ENCODE measurements around the gene CDK5RAP3.

The CDK5RAP3 gene

GRCh38 chr17:48026502-48027321, 55.8 kb downstream of the CDK5RAP3 start:
- FAIRE-seq = no peak

GRCh38 chr17:48027322-48027981, 56.5 kb downstream of the CDK5RAP3 start:
- no peak for FAIRE-seq

DNA sequence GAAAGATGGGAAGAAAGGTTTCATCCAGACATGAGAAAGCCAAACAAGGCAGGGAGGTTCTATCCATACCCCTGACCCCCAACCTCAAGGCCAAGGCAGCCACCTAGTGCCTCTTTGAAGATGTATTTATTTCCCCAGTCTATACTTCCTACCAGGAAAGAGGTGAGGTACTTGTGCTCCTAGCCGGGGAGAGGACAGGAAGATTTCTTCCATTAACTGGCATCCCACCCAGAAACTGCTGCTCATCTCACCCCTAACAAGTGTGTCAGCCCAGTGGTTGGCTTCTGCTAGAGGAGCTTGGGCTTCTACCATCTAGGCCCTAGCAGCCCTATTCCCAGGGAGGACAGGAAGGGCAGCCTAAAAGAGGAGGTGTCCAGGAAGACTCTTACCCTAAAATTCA, 57.8 kb downstream of the CDK5RAP3 start:
- FAIRE-seq = no peak

DNA sequence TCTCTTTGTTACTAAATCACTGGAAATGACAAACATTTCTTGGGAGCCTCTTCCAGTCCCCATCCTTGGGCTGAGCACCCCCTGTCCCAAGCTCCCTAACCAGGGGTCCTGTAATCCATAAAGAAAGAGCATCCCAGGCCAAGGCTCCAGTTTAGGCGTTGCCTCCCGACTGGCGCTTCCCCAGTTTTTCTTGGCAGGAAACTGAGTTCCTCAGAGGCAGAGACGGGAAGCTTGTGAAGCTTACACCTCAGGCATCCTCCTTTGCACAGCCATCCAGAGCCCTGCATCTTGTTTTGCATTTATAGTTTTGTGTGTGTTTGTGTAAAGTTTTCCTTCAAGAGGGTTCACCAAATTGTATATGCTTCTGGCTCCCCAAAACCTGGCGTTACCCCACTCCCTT, 59.6 kb downstream of the CDK5RAP3 start:
- no peak for FAIRE-seq
